ENCODE data around the gene PLK3.

GRCh38 chr1:44784094-44785028, 15.8 kb upstream of the PLK3 start:
- TF ChIP-seq, protein P1, sequence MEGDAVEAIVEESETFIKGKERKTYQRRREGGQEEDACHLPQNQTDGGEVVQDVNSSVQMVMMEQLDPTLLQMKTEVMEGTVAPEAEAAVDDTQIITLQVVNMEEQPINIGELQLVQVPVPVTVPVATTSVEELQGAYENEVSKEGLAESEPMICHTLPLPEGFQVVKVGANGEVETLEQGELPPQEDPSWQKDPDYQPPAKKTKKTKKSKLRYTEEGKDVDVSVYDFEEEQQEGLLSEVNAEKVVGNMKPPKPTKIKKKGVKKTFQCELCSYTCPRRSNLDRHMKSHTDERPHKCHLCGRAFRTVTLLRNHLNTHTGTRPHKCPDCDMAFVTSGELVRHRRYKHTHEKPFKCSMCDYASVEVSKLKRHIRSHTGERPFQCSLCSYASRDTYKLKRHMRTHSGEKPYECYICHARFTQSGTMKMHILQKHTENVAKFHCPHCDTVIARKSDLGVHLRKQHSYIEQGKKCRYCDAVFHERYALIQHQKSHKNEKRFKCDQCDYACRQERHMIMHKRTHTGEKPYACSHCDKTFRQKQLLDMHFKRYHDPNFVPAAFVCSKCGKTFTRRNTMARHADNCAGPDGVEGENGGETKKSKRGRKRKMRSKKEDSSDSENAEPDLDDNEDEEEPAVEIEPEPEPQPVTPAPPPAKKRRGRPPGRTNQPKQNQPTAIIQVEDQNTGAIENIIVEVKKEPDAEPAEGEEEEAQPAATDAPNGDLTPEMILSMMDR (IDR thresholded peaks at IDR 0.05), result no peak
- TF ChIP-seq POLR2A (IDR thresholded peaks at IDR 0.05), result no peak
